HG03460 (cell line): ENCODE results near the gene DOK6.
A peak's percentile ranks its signal among the peaks of the same experiment; 100 is the strongest.
"Not testable (repeated sequence)": the region's sequence is repeated elsewhere in the genome, so short reads cannot be mapped to it uniquely, and the experiment has no call there.

Experiments used
- ATAC-seq: cut with Tn5 transposase; IDR thresholded peaks from one replicate; pipeline ENCODE4 v1.9.1; 2021; ENCODE audit not compliant: unreplicated experiment

Gene DOK6

GRCh38 chr18:69845593-69846506, 445.2 kb downstream of the DOK6 start:
- no peak for ATAC-seq

- ATAC-seq = no peak
These were observed 452.4 kb downstream of the DOK6 start for GRCh38 chr18:69853051-69853450.

GRCh38 chr18:69854455-69854854, 453.8 kb downstream of the DOK6 start:
- ATAC-seq = no peak

GRCh38 chr18:69858897-69859296, 458.2 kb downstream of the DOK6 start:
- ATAC-seq = no peak

DNA sequence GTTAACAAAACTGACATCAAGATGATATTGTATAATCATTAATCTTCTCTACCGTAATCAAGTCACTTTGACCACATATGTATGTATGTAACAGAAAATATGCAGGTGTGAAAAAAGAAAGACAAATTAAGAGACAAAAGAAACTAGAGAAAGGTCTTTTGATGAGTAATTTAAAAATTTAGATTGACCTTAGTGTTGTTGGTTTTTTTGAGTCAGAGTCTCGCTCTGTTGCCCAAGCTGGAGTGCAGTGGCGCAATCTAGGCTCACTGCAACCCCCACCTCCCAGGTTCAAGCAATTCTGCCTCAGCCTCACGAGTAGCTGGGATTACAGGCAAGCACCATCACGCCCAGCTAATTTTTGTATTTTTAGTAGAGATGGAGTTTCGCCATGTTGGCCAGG, 464.1 kb downstream of the DOK6 start:
- ATAC-seq = peak; percentile 77

DNA sequence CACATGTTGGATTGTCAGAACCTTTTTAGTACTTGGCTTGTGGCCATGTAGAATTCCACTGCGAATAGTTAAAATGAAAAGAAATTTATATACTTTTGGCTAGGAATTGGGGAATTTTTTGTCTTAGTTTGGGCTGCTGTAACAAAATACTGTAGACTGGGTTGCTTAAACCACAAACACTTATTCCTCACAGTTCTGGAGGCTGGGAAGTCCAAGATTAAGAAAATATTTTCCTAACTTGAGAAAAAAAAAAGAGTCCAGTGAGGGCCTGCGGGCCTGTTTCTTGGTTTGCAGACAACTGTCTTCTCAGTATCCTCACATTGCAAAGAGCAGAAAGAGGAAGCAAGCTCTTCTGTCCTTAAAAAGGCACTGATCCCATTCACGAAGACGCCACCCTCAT, 465.1 kb downstream of the DOK6 start:
- no peak for ATAC-seq

DNA sequence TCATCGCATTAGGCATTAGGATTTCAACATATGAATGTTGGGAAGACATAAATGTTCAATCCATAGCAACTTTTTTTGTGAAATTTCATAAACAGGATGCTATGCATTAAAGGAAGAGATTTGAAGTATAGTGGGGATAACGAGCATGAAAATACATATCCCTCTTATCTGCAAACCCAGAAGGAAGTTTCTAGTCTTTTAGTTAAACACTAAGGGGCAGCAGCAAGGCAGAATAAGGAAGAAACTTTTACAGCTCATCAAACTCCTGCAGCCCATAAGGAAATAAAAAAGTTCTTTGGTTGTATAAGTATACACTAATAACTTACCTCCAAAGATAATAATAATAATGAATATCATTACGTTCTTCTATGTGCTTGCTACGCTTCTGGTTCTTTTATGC, 465.5 kb downstream of the DOK6 start:
- no peak for ATAC-seq

DNA sequence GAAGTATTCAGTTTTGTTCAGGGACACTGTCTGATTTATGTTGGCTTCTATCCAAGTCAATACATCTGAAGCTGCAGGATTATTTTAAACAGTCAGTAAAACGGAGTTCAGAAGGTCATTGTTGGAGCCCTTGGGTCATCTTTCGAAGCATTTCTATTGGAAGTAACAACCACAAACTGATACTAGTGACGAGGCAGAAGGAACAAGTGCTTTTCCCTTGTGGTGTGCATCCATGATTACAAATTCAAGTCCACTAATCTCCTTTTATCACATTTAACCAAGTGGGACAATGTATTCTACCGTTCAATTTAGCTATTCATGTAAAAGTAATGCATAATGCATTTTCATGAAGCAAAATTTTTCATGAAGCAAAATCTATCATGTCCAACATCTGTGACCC, 470.0 kb downstream of the DOK6 start:
- ATAC-seq = no peak

DNA sequence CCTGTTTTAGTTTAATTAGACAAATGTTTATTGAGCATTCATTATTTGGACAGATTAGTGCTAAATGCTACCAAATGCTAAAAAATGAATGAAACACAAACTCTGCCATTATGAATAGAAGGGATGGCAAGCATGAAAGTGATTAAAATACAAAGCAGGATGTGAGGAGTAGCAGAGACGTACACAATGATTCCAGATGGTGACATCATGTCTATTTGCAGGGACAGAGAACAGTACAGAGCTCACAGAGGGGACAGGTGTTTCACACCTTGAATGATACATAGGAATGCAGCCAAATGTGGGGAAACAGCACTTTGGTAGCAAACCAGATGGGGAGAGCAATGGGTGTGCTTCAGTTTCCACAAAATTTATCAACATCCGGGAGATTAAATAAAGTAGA, 470.7 kb downstream of the DOK6 start:
- no peak for ATAC-seq

DNA sequence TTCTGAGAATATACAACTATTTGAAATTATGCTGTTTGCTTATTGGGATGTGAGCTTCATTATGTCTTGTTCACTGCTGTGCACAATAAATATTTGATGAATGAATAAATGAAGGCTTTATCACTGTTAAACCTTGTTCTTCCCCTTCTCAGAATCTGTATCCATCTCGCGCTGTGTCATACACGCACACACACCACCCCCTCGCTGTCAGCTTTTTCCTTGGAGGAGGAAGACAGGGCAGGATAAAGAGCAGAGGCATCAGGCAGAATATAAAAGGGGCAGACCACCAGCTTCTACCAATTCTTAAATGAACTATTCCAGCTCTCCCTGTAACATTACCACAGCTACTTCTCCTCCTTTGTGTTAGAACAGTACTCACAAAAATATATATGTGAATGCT, 472.0 kb downstream of the DOK6 start:
- no peak for ATAC-seq

DNA sequence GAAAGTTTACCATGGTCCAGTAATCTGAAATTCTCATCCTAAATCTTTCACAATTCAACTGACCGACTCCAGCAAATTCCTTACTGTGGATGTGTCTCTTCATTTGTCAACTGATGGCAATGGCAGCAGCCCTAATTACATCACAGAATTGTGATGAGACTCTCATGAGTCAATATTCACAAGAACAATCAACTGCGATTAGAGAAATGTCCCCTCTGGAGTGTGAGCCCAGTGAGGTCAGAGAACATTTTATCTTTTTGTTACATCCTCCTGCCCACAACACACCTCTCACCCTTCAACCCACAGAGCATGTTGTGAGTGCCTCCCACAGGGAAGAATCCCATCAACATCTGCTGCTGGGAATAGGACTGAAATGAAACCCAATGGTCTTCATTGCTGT, 473.4 kb downstream of the DOK6 start:
- no peak for ATAC-seq

DNA sequence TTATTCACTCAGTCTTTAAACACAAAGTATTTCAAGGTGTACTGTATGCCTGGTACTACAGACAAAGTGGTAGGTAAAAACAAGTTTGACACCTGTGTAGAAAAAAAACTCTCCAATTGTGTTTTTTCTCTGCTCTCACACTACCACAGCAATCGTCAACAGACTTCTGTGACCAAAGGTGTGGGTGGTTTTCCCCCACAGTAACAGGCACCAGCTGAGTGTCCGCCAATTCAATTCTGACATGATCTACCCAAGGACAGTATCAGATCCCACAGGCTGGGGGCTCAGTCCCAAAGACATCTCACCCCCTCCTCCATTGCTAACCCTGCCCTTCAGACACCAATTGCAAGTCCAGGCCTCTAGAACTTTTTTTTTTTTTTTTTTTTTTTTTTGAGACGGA, 475.8 kb downstream of the DOK6 start:
- ATAC-seq = no peak

- ATAC-seq = no peak
These were observed 477.7 kb downstream of the DOK6 start for GRCh38 chr18:69878213-69878933.

DNA sequence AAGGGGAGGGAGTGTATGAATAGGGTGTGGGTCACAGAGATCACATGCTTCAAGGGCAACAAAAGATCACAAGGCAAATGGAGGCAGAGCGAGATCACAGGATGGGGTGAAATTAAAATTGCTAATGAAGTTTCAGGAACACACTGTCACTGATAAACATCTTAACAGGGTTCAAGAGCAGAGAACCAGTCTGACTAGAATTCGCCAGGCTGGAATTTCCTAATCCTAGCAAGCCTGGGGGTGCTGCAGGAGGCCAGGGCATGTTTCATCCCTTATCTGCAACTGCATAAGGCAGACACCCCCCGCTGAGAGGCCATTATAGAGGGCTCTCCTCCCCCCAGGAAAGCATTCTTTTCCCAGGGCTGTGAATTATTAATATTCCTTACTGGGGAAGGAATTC, 478.4 kb downstream of the DOK6 start:
- ATAC-seq = not testable (repeated sequence)

DNA sequence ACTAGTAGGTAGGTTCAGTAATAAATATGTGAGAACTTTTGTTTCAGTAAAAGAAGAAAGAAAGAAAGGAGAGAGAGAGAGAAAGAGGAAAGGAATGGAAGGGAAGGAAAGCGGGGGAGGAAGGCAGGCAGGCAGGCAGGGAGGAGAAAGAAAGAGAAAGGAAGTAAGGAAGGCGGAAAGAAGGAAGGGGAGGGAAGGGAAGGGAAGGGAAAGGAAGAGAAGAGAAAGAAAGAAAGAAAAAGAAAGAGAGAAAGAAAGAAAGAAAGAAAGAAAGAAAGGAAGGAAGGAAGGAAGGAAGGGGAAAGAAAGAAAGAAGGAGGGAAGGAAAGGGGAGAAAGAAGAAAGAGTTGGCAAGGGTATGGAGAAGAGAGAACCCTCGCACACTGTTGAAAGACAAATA, 479.4 kb downstream of the DOK6 start:
- ATAC-seq = no peak

DNA sequence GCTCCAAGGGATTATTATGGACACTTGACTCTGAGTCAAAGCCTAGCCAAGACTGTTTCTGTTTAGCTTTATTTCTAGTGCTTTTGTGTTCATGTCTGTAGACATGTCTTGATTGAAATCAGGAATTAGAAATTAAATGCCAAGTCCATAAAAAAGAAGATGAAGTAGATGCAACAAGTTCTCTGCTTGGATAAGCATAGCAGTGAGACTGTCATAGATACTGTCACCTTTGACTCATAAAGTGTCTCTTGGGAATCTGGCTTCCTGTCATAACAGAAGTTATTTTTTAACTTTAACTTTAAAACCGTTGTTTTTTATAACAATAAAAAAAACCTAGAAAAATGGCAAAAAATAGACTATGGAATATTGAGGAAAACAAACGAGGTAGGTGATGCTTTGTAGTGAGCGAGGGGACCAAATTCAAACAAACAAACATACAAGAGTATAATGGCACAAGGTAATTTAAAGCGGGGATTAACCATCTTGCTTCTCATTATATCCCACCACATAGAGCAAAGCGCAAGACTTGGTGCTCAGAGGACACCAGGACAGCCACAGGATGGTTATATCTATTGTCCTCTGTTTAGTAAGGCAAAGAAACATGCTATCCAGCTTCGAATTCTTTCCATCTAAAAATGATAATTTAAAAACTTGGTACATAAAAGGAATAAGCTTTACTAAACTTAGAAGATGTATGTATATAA, 482.4 kb downstream of the DOK6 start:
- peak; percentile 46 for ATAC-seq

GRCh38 chr18:69883781-69884180, 483.1 kb downstream of the DOK6 start:
- ATAC-seq = no peak

DNA sequence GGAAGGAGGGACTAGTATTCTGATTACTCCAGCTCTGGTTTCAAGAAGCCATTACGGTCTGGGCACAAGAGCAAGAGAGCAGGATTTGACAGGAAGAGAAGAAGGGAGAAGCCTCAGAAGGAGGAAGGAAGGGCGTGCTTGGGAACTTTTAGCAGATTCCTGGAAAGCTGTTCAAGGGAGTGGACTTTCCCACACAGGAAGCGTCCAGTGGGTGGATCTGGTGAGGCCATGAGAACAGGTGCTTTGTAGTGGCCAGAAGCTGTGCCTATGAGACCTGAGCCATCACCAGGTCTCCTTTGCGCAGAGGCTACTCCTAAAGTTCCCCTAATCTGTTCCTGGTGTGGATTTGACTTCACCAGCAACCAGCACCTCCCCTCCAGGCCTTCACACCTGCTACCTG, 484.7 kb downstream of the DOK6 start:
- no peak for ATAC-seq

DNA sequence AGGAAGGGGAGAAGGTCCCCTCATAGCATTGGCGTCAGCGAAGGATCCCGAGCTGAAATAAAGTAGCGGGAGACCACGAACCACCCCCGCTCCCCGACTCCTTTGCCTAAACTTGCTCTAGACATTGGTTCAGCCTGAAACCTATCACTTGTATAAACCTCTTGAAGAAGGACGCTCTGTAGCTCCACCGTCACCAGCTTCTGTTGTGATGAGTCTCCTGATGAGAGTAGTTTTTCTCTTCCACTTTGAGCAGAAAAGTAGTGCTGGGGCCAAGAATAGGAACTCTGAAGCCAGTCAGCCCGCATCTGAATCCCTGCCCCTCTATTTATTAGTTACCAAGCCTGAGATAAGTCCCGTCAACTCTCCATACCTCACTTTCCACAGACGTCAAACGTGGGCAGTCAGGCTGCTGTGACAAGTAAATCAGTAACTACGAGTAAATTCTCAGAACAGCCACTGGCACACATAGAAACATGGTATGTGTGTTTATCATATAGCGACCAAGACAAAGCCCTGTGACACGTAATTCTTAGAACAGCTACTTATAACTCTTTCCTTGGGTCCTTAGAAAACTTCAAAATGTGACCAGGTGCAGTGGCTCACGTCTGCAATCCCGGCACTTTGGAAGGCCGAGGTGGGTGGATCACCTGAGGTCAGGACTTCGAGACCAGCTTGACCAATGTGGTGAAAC, 485.3 kb downstream of the DOK6 start:
- ATAC-seq = peak; percentile 75

DNA sequence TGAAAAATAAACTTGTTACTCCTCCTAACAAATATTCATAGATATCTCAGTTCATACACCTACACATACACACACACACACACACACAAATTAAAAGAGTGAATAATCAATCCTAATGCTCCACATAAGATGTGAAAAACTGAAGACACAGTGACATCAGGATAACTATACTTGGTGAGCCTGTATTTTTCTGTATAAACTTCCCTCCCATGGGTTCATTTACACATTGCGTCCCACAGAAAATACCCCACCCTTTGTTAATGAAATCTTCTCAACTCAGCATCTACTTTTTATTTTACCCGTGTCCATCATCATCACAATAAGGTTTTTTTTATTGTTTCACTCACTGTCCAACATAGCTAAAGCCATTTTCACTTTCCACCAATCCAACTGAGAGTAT, 486.6 kb downstream of the DOK6 start:
- no peak for ATAC-seq

DNA sequence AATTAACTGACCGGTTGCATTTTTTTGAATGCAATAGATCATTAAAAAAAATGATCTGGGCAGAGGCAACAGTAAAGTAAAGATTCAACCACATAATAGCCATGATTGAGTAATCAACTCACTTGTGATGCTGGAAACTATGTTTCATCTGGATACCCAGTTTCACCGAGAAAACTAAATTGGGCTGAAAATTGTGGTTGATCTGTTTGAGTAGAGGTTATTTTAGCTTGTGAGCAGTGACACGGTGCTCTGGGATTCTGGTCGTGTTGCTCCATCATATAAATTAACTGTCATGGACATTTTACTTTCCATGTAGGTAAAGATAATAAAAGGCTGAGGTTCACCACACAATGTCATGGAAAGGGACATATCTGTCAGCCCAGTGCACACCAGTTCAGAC, 488.3 kb downstream of the DOK6 start:
- no peak for ATAC-seq
